HG03575 (cell line): ENCODE results near the gene HPSE2.

ENCODE experiments used
- ATAC-seq: cut with Tn5 transposase; IDR thresholded peaks from one replicate; pipeline ENCODE4 v1.9.1; 2021; ENCODE audit not compliant: unreplicated experiment, insufficient number of reproducible peaks, low FRiP score; ENCODE audit errors: extremely low read depth

HPSE2 gene

DNA sequence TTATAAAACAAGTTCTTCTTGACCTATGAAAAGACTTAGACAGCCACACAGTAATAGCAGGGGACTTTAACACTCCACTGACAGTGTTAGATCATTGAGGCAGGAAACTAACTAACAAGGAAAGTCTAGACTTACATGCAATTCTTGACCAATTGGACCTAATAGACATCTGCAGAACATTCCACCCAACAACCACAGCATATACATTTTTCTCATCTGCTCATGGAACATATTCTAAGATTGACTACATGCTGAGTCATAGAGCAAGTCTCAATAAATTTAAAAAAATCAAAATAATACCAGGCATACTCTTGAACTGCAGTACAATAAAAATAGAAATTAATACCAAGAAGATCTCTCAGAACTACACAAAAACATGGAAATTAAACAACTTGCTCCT, 569.4 kb downstream of the HPSE2 start:
- no peak for ATAC-seq

DNA sequence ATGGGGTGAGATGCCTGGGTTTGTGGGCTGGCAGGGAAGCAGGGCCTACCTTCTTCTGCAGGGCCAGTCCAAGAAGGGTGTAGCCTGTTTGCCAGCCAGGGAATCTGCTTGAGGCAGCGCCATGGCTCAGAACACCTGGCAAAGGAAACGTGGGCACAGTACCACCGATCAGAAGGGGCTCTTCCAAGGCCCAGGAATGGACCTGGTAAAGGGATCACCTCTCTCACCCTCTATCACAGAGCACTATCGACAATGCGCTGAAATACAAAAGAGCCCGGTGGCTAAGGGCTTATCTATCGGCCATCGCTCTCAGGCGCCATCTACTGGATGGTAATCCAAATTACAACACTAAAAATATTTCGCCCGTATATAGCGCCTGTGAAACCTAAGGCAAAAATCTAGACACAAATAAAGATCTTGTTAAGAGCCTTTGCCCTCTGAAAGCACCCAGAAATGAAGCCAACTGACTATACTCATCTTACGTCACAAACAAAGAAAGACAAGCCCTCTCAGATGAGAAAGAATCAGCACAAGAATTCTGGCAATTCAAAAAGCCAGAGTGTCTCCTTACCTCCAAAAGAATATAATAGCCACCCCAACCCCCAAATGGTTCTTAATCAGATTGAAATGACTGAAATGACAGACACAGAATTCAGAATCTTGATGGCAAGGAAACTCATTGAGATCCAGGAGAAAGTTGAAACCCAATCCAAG, 571.2 kb downstream of the HPSE2 start:
- no peak for ATAC-seq

DNA sequence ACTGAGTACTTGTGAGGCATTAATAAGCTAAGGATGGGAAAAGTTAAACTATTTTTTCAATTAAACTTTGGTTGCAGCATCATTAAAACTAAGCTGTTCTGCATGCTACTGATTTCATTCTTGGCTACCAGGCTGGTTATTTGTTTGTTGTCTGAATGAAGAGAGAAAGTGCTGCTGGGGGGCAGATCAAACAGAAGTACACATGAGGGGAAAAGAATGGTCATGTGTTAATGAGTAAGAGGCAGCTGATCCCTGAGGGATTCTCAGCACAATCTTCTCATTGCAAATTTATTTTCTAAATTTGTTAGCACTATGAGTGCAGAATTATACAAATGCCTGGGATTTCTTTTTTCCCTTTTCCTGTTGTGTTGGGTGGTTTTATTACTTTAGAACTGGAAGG, 575.7 kb downstream of the HPSE2 start:
- no peak for ATAC-seq

DNA sequence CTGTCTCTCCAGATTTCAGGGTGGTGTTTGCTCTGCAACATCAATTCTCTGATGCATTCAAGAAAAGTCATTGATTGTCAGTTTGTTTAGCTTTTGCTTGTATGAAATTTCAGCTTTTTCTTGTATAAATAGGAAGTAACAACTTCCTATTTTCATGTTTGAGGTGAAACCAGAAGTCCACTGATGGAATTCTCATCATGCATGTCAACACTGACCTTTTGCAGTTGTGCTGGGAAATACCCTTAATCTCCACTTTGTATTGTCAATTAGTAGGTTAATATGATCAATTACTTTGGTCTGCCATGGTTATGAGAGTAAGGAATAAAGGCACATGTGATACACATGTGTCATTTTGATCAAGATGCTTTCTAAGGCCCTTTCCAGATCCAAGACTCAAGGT, 580.2 kb downstream of the HPSE2 start:
- ATAC-seq, result no peak

DNA sequence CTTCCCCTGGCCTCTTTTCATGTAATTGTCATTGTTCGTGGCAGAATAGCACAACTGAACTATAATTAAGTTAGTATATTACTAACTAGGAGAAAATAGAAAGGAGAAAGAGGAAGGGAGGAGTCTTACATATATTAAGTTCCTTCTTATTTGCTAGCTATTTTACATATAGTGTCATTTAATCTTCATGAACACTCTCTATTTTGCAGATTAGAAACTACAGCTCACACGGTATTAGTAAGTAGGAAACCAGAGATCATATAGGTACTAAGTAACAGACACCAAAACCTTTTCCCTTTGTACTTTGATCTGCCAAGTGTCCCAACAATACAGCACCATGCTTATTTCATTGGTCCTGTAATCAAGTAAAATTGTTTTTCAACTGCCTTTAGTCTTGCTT, 586.5 kb downstream of the HPSE2 start:
- no peak for ATAC-seq

DNA sequence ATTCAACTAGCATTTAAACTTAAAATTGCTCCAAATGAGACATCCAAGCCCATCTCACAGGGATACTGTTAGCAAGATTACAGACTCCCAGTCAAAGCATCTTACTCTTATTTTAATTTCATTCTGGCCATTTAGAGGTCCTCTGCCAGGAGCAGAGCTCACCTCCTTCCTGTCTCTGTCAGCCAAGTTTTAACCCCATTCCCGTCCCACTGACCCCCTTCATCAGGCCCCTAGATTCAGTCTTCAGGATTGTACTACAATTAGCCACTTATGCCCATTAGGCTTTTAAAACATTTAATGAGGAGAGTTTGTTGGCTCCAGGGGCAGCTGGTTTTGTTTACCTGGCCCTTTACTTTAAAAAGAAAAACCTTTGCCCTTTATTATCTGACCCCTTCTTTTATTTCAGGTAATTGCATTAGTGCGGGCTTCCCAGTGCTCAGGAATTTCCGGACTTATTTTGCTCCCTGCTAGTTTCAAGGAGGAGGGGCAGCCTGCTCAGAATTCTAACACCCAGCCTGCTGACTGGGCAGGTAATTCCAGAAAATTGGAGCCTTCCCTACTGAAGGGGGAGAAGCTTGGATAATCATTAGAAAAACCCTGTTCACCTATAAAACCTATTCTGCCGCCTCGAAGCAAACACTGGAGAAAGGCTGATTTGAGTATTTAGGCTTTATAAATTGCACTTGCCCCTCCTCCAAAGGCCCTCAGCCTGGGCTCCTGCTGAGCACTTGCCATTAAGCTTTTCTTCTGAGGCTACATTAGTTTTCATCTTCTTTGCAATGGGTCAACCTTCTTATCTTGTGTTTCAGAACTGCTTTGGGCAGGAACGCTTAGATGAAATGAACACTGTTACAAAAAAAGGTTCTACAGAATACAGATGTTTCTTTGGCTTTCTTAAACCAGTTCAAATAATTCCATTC, 588.4 kb downstream of the HPSE2 start:
- no peak for ATAC-seq

DNA sequence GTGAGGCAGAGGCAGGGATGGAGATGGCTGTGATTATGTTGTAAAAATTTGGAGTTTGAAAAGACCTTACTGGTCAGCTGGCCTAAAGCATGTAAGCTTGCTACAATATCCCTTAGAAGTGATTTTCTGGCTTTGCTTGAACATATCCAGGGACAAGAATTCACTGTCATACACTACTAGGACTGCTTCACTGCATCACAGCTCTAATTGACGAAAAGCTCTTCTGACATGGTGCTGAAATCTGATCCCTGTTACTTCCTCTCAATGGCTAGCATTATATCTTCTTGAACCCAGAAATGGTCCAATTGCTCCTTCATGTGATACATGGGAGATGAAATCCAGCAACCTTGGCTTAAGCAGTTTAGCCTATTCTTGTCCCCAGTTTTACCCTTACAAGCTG, 591.2 kb downstream of the HPSE2 start:
- no peak for ATAC-seq

DNA sequence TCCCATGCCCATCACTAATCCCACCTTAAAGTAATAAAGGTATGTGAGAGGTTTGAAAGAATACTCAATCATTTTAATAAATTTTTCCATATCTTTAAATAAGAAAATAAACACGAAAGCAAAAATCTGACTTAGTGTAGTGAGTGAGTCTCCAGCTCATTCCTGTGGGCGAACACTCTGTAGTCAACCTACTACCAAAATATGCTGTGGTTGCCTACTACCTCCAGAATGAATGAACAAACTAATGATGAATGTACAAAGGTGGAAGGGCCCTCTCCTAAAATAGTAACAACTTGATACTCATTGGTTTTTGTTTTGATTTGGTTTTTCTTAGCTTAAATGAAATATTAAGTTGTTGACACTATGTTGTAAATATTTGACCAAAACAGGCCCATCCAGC, 593.4 kb downstream of the HPSE2 start:
- ATAC-seq, result no peak

DNA sequence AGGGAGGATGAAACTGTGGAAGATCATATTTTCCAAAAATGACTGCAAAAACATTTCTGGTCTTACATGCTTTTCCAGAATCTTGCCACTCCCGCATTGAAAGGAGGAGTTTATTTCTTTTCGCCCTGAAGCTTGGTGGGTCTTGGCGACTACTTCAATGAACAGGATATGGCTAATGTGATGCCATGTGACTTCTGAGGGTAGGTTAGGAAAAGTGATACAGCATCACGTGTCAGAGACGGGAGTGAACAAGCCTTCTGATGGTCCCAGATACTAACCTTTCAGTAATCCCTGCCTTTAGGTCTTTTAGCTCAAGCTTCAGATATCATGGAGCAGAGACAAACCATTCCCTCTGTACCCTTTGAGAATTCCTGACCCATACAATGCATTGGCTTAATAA, 596.7 kb downstream of the HPSE2 start:
- no peak for ATAC-seq

DNA sequence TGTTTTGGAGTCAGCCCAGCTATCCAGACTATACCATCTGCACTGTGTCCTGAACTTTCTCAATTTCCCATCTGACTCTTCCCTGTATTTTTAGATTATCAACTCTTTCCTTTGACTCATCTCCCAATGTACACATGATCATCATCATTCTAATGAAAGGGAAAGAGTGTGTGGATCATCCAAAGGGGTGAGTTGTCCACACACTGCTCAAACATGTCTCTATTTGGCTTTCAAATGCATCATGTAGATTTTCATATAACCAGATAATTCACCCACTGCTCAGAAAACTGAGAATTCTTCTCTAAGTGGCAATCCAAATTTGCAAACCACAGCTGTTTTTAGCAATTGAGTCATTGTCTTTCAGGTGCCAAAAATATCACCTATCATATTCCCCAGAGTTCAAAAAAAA, 598.7 kb downstream of the HPSE2 start:
- no peak for ATAC-seq

DNA sequence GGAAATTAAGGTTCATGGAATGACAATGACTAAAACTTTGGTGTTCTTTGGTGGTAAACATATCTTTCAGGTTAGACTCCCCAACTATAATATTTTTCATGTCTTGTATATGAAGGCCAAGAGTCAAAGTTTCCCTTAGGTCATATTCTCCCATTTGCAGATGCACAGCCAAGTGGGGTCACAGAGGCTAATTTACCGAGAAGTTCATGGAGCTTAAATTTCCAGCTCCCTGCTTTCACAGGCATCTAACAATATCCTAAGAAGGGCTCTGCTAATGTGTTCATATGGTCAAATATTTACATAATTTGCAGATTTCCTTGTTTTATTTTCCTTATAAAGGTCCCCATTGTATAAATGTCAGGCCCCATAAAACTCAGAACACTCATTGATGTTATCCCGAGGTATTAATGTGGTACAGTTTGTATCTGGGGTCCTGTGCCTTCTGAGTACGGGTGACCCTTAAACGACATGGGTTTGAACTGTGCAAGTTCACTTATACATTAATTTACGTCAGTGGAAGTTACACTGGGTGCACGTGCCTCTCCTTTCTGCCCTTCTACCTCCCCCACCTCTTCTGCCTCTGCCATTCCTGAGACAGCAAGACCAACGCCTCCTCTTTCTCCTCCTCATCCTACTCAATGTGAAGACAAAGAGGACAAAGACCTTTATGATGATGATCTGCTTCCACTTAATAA, 603.0 kb downstream of the HPSE2 start:
- no peak for ATAC-seq

DNA sequence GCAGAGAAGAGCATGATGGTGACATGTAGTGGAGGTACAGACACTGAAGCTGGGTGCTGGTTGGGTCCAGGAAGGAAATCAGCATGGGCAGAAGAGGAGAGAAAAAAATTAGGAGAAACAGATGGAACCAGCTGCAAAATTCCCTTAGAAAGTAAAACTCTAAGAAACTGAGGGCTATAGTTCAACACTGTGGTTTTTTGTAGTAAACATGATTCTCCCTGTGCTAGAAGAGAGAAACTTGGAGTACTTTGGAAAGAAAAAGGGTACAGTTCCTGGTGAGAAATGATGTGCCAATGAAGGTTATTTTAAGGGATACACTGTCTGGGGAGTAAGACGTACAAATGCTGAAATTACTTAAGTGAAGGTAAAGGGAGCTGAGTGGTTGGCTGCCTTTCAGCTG, 607.4 kb downstream of the HPSE2 start:
- no peak for ATAC-seq

DNA sequence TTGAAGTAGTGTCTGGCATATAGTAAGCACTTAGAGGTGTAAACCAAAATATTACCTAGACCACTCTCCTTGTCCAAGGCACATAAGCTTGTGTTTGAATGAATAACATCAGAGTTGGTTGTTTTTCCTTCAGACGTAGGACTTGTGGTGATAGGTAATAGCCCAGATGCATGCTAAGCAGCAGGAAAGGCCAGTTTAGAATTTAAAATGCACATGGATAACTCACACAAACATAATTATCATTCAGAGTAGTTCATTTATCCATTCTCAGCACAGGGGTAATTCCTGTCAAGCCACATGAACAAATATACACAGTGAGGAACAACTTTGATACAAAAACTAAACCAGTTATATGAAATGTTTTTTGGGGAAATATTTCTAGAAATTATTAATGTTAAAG, 607.9 kb downstream of the HPSE2 start:
- no peak for ATAC-seq

DNA sequence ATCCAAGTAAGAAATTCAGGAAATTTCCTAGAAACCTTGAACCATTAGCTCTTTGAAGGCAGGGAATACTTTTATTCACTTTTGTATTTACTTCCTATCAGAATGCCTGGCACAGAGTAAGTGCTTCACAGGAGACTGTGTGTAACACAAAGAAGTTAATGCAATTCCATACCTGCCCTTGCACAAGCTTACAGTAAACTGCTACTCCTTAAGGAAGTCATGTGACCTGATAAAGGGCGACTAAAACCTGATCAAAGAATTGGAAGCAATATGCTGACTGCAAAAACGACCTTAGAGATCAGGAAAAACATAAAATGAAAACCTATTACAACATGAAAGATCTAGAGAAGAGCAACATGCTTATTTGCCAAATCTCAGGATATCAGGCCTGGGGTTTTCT, 610.7 kb downstream of the HPSE2 start:
- ATAC-seq, result no peak

DNA sequence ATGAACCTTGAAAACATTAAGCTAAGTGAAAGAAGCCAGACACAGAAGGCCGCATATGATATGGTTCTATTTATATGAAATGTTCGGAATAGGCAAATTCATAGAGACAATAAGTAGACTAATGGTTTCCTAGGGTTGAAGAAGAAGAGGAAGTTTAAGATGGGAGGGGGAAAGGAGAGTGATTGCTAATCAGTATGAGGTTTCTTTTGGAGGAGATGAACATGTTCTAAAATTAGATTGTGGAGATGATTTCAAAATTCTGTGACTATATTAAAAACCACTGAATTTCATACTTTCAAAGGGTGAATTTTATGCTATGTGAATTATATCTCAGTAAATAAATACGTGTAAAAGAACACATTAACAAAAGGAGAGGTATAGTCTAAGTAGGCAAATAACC, 612.5 kb downstream of the HPSE2 start:
- ATAC-seq, result no peak

DNA sequence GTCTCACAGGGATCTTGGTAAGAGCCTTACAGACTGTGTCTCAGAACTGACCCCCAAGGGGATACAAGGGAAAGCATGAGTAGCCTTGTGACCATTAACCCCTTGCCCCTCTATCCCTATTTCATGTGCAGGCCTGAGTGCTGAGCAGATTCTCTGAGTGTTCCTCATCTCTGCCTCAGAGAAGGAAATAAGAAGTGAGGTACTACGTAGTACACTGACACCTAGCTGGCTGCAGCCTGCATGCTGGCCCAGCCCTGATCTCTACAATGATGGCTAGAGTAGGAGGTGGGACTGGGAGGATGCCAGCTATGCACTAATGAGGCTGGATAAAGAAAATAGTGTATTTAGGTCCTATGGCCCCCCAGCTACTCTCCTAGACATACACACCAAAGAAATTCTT, 614.0 kb downstream of the HPSE2 start:
- no peak for ATAC-seq

DNA sequence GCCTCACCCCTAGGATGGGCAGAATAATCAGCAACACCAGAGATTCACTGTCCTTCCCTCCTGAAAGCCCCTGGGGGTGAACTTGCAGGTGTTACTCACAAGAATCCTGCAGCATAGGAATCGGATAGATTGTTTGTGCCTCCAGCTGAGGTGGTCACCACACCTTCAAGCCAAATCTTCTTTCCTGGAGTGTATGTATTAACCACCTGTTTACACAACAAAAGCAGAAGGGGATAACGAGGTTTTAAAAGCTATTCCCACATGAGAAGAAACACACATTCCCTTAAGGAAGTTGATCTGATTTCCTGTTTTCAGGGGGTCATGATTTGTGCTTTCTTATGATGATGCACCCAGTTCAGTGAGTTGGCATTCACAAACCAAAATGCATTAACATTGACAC, 615.1 kb downstream of the HPSE2 start:
- ATAC-seq, result no peak

DNA sequence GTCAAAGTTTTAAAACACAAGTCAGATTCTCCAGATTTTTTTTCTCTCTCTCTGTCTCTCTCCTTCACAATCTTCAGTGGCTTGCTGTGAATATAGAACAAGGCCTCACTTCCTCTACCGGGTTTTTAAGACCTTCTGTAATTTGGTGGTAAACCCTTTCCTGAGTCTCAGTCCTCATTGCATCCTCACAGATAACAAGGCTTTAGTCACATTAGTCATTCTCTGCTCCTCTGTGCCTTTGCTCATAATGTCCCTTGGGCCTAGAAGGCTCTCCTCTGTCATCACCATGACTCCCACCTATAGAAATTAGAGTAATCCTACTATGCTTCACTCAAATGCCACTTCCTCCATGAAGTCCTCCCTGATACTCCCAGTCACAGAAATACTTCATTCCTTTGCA, 616.2 kb downstream of the HPSE2 start:
- no peak for ATAC-seq

DNA sequence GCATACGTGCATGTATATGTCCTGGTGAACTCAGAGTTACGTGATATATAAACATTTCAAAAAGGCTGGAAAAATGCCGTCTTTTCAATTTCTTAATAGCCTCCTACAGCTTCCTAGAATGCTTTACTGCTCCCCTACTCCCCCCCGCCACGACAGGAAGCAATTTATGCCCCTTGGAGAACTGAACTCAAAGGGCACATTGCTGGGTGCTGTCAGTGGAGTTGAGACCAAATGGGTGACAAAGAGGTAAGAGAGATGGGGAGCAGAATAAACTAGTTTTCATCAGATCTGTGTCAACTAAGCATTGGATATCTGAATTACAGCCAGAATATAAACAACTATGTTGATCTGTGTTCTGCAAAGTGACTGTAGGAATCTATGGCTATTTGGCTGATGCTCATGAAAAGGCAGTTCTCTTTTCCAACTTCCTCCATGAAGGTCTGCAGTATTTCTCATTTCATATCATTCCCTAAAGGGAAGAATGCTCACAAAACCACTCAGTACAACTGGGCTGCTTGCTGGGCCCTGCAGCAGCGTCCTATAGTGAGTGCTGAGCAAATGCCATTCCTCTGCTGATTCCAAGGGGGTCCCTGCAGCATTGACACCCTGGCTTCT, 617.6 kb downstream of the HPSE2 start:
- ATAC-seq, result no peak

DNA sequence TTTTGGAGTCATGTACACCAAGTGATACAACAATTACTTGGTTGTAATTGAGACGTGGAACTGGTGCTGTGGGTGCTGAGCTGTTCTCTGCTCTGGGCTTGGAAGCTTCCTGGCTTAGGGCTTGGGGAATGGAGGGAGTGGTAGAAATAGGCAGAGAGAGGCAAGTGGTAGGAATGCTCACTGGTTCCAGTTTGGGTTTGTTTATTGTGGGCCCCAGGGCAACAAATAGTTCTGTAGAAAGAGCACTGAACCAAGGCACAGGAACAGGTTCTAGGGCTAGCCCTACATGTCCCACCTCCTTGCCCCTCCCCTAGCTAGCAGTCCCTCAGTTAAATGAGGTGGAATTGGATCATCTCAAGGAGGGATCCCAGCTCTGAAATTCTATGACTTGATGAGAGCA, 622.2 kb downstream of the HPSE2 start:
- no peak for ATAC-seq
